ENCODE data around the gene GRK2. TPM values are rescaled to one million over a fixed set of nuclear protein-coding genes. Genes with fewer than 3 reads are reported as not detected.
A peak's percentile ranks its signal among the peaks of the same experiment; 100 is the strongest.

Gene GRK2
- total and polyA plus RNA-seq, 2 donors (not counting 3 experiments of a cell fraction or from before 2014, with no cell fraction given), result 57.9 to 62.3 TPM

DNA sequence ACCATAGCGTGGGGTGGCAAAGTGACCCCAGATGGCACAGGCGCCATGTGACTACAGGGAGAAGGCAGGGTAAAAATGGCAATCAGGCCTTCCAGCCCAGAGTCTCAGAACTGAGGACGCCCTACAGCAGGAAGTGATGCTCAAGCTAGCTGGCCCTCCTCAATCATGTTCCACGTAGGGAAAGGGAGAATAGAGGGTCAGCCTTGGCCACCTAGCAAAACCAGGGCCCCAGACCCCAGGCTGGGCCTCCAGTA, 21.9 kb downstream of the GRK2 start:
- Histone ChIP-seq H3K36me3 (ENCODE audit: control insufficient read depth in 2 of 2, extremely low read depth in 1 of 2, insufficient read depth in 2 of 2, low read length in 2 of 2) (peaks cover 0 to 32% of the 10 kb centered on the region in 2 experiments), H3K79me2 (ENCODE audit: control insufficient read depth, insufficient read depth, low read length) (peaks cover 20% of the 10 kb centered on the region), H2AFZ (ENCODE audit: low read depth, low read length) (peak overlapping the region; percentile 32), H3K9ac (replicated peaks; ENCODE audit: extremely low read depth, insufficient read depth, low read length) (peak overlapping the region; percentile 25), H3K4me1 (ENCODE audit: control insufficient read depth, extremely low read depth, insufficient read depth, low read length) (peaks cover 22% of the 10 kb centered on the region), H3K4me2 (ENCODE audit: insufficient read depth, low read length) (peak overlapping the region; percentile 60), H3K27me3 (ENCODE audit: control insufficient read depth in 2 of 2, insufficient read depth in 2 of 2, low read length in 2 of 2) (no peaks in the 10 kb centered on the region), H3K9me3 (replicated peaks; ENCODE audit: control insufficient read depth, insufficient read depth, low read length) (no peaks in the 10 kb centered on the region), H3K27ac (ENCODE audit: insufficient read depth, low read depth, low read length) (peak overlapping the region; percentile 61), H3K4me3 (replicated peaks in 1 of 3; ENCODE audit: insufficient read depth in 1 of 3, low read depth in 1 of 3, low read length in 3 of 3) (peak overlapping the region in 2 of 3 experiments; percentile 54 to 65), H4K20me1 (replicated peaks; ENCODE audit: control insufficient read depth, extremely low read depth, insufficient read depth, low read length) (no peaks in the 10 kb centered on the region), H3K9me1 (replicated peaks; ENCODE audit: control insufficient read depth, extremely low read depth, insufficient read depth, low read length) (no peaks in the 10 kb centered on the region)
- DNase-seq (ENCODE audit: low read depth, low spot score) (no peak), FAIRE-seq (no peak)
- POLR2A ChIA-PET, result interaction anchor here (0.5 to 2.5 kb wide), 2 partner anchors 11 to 28 kb away, joined by 6 to 9 read pairs; no protein-coding TSS in a partner anchor
- TF ChIP-seq FOS (IDR thresholded peaks at IDR 0.05; ENCODE audit: borderline replicate concordance, insufficient read depth, low read length) (no peak), POLR2AphosphoS5 (IDR thresholded peaks at IDR 0.05; ENCODE audit: insufficient read depth, low read depth, low read length) (peak; percentile 75), POLR2A (IDR thresholded peaks at IDR 0.05; ENCODE audit: low read depth, low read length) (peak; percentile 72)
- TF ChIP-seq, protein P1, sequence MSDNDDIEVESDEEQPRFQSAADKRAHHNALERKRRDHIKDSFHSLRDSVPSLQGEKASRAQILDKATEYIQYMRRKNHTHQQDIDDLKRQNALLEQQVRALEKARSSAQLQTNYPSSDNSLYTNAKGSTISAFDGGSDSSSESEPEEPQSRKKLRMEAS (IDR thresholded peaks at IDR 0.05; ENCODE audit: insufficient read depth, insufficient read length), result no peak
- BruUV-seq (replicated peaks), result no TSS peak
- CTCF ChIA-PET, result interaction anchor here (0.7 to 3.0 kb wide), 11 partner anchors 8 to 94 kb away, joined by 3 to 32 read pairs (median 6); partner anchors contain the start of genes GRK2 and SSH3
- intact Hi-C loops (cut with micrococcal nuclease) (loop anchor here (1.0 to 2.0 kb wide), 6 partner anchors 11 to 86 kb away; partner anchors contain the start of genes GRK2 and SSH3), dilution Hi-C loops (cut with MboI; ENCODE audit: extremely low pct_ligation_motif_present, low sequenced_read_pairs) (no loop called here)

DNA sequence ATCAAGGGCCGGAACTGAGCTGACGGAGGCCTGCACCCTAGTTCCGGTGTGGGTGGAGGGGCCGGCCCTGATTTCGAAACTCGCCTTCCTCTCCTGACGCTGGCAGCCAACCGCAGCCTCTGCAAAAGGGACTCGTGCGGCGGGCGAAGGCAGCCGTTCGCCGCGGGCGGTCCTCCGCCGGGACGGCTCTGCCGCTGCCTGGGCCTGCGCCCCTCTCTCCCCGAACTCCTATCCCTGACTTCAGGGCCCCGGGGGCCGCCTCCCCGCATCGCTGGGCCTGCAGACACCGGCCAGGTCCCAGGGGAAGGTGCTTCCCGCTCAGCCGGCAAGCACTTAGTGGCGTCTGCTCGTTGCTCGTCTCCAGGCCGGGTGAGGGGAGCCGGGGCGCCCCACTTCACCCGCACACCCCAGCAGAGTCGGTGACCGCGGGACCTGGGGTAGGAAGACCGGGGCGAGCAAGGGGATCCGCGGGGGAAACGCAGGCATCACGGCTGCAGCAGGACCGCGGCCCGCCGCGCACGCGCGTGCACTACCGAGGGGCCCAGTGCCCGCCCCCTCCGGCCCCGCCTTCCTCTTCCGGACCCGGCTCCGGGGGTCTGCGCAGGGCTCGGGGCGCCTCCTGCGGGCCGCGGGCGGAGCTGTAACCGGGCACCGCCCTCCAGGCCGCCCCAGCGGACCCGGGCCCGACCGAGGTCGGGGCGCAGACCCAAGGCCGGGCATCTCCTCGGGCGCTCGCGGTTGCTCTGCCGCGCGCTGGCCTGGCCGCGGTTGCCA, 22.4 kb downstream of the GRK2 start:
- intact Hi-C loops (cut with micrococcal nuclease), result loop anchor here (1.0 to 2.0 kb wide), 6 partner anchors 11 to 86 kb away; partner anchors contain the start of genes GRK2 and SSH3
- TF ChIP-seq EZH2 (IDR thresholded peaks at IDR 0.05; ENCODE audit: borderline replicate concordance, low read depth, low read length, severe bottlenecking) (no peak), CTCF (IDR thresholded peaks at IDR 0.05; ENCODE audit: extremely low read depth in 1 of 2, insufficient read depth in 1 of 2, low read depth in 1 of 2, low read length in 2 of 2) (peak; percentile 44 to 53), POLR2AphosphoS5 (IDR thresholded peaks at IDR 0.05; ENCODE audit: insufficient read depth, low read depth, low read length) (peak; percentile 75)
- dilution Hi-C loops (cut with MboI; ENCODE audit: extremely low pct_ligation_motif_present, low sequenced_read_pairs), result no loop called here
- ChIA-PET CTCF (interaction anchor here (0.7 to 3.0 kb wide), 13 partner anchors 9 to 94 kb away, joined by 3 to 32 read pairs (median 5); partner anchors contain the start of genes GRK2 and SSH3), POLR2A (interaction anchor here (0.5 to 2.5 kb wide), 2 partner anchors 11 to 28 kb away, joined by 6 to 9 read pairs; no protein-coding TSS in a partner anchor)
- Histone ChIP-seq H3K4me1 (ENCODE audit: control insufficient read depth, extremely low read depth, insufficient read depth, low read length) (peaks cover 22% of the 10 kb centered on the region), H3K36me3 (ENCODE audit: control insufficient read depth in 2 of 2, extremely low read depth in 1 of 2, insufficient read depth in 2 of 2, low read length in 2 of 2) (peaks cover 0 to 27% of the 10 kb centered on the region in 2 experiments), H3K27me3 (ENCODE audit: control insufficient read depth in 2 of 2, insufficient read depth in 2 of 2, low read length in 2 of 2) (no peaks in the 10 kb centered on the region), H3K9me1 (replicated peaks; ENCODE audit: control insufficient read depth, extremely low read depth, insufficient read depth, low read length) (no peaks in the 10 kb centered on the region), H3K9me3 (replicated peaks; ENCODE audit: control insufficient read depth, insufficient read depth, low read length) (no peaks in the 10 kb centered on the region), H3K4me2 (ENCODE audit: insufficient read depth, low read length) (peak overlapping the region; percentile 60), H3K79me2 (ENCODE audit: control insufficient read depth, insufficient read depth, low read length) (peaks cover 20% of the 10 kb centered on the region), H3K9ac (replicated peaks; ENCODE audit: extremely low read depth, insufficient read depth, low read length) (peak overlapping the region; percentile 25), H2AFZ (ENCODE audit: low read depth, low read length) (peak overlapping the region; percentile 43), H4K20me1 (replicated peaks; ENCODE audit: control insufficient read depth, extremely low read depth, insufficient read depth, low read length) (no peaks in the 10 kb centered on the region), H3K27ac (ENCODE audit: insufficient read depth, low read depth, low read length) (peak overlapping the region; percentile 61), H3K4me3 (replicated peaks in 1 of 3; ENCODE audit: insufficient read depth in 1 of 3, low read depth in 1 of 3, low read length in 3 of 3) (peak overlapping the region; percentile 52 to 65 (median 54))
- DNase-seq (ENCODE audit: low read depth, low spot score) (peak; percentile 86), FAIRE-seq (peak; percentile 90)
- BruUV-seq (replicated peaks), result no TSS peak
